H1 (cell line): ENCODE results near the gene MRPL43. TPM values are rescaled to one million over a fixed set of nuclear protein-coding genes. Genes with fewer than 3 reads are reported as not detected.

Source experiments
- CTCF ChIA-PET: fragments of 300-600 bp; sonication (Branson Sonifier 250); formaldehyde crosslinking; loops from one replicate; lab custom pipeline; 2021; ENCODE audit not compliant: partially characterized antibody; lab: Charles Lee
- POLR2A ChIA-PET: fragments of 300-600 bp; sonication (Branson Sonifier 250); formaldehyde crosslinking; loops from one replicate; lab custom pipeline; 2021; ENCODE audit warnings: inconsistent platforms; ENCODE audit not compliant: partially characterized antibody; lab: Charles Lee
- DNase-seq, 2 experiments: peaks; one replicate each; pipeline versions ENCODE4 v3.0.0 to v3.0.0-alpha.2; 2010 to 2022; ENCODE audit warnings: low spot score in 2 of 2, low read depth in 1 of 2, mixed read lengths in 1 of 2
- FAIRE-seq: peaks from 2 replicates; lab custom pipeline; 2011; peaks lifted over from hg19 to GRCh38; lab: Jason Lieb, UNC
- H2AFZ ChIP-seq: 2 replicates; pipeline ENCODE4 v1.8.1; 2012; ENCODE audit warnings: low read length, inconsistent platforms
- H2AK5ac ChIP-seq: 2 replicates; pipeline ENCODE4 v1.6.1; 2013; ENCODE audit warnings: low read depth, low read length
- H2BK120ac ChIP-seq: replicated peaks from 2 replicates; pipeline ENCODE3; 2013; ENCODE audit warnings: low read depth, low read length, inconsistent platforms
- H2BK12ac ChIP-seq: 2 replicates; pipeline ENCODE4 v1.6.1; 2013; ENCODE audit warnings: low read depth, low read length
- H2BK15ac ChIP-seq: 2 replicates; pipeline ENCODE4 v1.6.1; 2013; ENCODE audit warnings: low read length
- H2BK20ac ChIP-seq: 2 replicates; pipeline ENCODE4 v1.6.1; 2013; ENCODE audit warnings: low read length
- H2BK5ac ChIP-seq: 2 replicates; pipeline ENCODE4 v1.6.1; 2013; ENCODE audit warnings: low read depth, low read length
- H3K14ac ChIP-seq: 2 replicates; pipeline ENCODE4 v1.6.1; 2013; ENCODE audit warnings: inconsistent platforms; ENCODE audit not compliant: insufficient read length
- H3K18ac ChIP-seq: 2 replicates; pipeline ENCODE4 v1.6.1; 2013; ENCODE audit warnings: low read length; ENCODE audit errors: extremely low read depth
- H3K23ac ChIP-seq: 2 replicates; pipeline ENCODE4 v1.6.1; 2013; ENCODE audit warnings: inconsistent platforms; ENCODE audit not compliant: insufficient read length
- H3K23me2 ChIP-seq: 2 replicates; pipeline ENCODE4 v1.6.1; 2013; ENCODE audit warnings: low read depth, low read length
- H3K27ac ChIP-seq: 2 replicates; pipeline ENCODE4 v1.6.1; 2011; ENCODE audit warnings: low read depth, low read length, inconsistent platforms
- H3K27me3 ChIP-seq, 4 experiments: replicated peaks in 1 of 4; 1 replicate in 1 of 4; 2 replicates in 3 of 4; pipeline versions ENCODE4 v1.6.1 to v1.8.1; 2011 to 2013; ENCODE audit warnings: low read length in 3 of 4, mild to moderate bottlenecking in 3 of 4, inconsistent platforms in 2 of 4, mixed read lengths in 2 of 4, moderate library complexity in 1 of 4; ENCODE audit not compliant: control insufficient read depth in 3 of 4, insufficient read depth in 3 of 4; ENCODE audit errors: extremely low read depth in 1 of 4
- H3K36me3 ChIP-seq, 4 experiments: 2 replicates each; pipeline versions ENCODE4 v1.6.1 to v1.8.1; 2011 to 2013; ENCODE audit warnings: mild to moderate bottlenecking in 4 of 4, low read length in 3 of 4, moderate library complexity in 2 of 4, control low read depth in 1 of 4, inconsistent platforms in 1 of 4; ENCODE audit not compliant: insufficient read depth in 4 of 4, control insufficient read depth in 2 of 4
- H3K4ac ChIP-seq: replicated peaks from 2 replicates; pipeline ENCODE3; 2013; ENCODE audit warnings: low read length, low read depth, mixed read lengths, inconsistent platforms; ENCODE audit not compliant: insufficient read length
- H3K4me1 ChIP-seq, 4 experiments: replicated peaks in 1 of 4; 1 replicate in 1 of 4; 2 replicates in 3 of 4; pipeline versions ENCODE4 v1.6.1 to v1.8.1; 2011 to 2013; ENCODE audit warnings: low read length in 3 of 4, inconsistent platforms in 2 of 4, mixed read lengths in 1 of 4; ENCODE audit not compliant: insufficient read depth in 4 of 4, control insufficient read depth in 3 of 4
- H3K4me2 ChIP-seq, 2 experiments: 2 replicates each; pipeline versions ENCODE4 v1.6.1 to v1.8.1; 2011 to 2013; ENCODE audit warnings: low read depth in 2 of 2, low read length in 2 of 2, control low read depth in 1 of 2, inconsistent platforms in 1 of 2, mild to moderate bottlenecking in 1 of 2; ENCODE audit not compliant: insufficient read depth in 1 of 2
- H3K4me3 ChIP-seq, 4 experiments: fragments of 200-600, 300-600 bp in 1 of 4; sonication (generic), shearing (Covaris generic), sonication (Bioruptor Twin) in 1 of 4; 2 replicates each; pipeline versions ENCODE4 v1.5.1 to v1.8.1; 2011 to 2016; ENCODE audit warnings: low read length in 4 of 4, low read depth in 3 of 4, control low read depth in 2 of 4, inconsistent platforms in 2 of 4, mild to moderate bottlenecking in 2 of 4, mixed read lengths in 1 of 4, moderate library complexity in 1 of 4; ENCODE audit not compliant: insufficient read depth in 2 of 4; ENCODE audit errors: extremely low read depth in 1 of 4
- H3K56ac ChIP-seq: replicated peaks from 2 replicates; pipeline ENCODE3; 2013; ENCODE audit warnings: low read depth, mild to moderate bottlenecking, mixed read lengths, low read length, inconsistent platforms; ENCODE audit not compliant: insufficient read length
- H3K79me1 ChIP-seq: 2 replicates; pipeline ENCODE4 v1.6.1; 2013; ENCODE audit warnings: low read depth, low read length, control low read depth
- H3K79me2 ChIP-seq, 2 experiments: 2 replicates each; pipeline versions ENCODE4 v1.6.1 to v1.8.1; 2012 to 2013; ENCODE audit warnings: low read length in 2 of 2, mild to moderate bottlenecking in 2 of 2, inconsistent platforms in 1 of 2; ENCODE audit not compliant: insufficient read depth in 2 of 2, control insufficient read depth in 1 of 2
- H3K9ac ChIP-seq, 4 experiments: replicated peaks in 1 of 4; 1 replicate in 1 of 4; 2 replicates in 3 of 4; pipeline versions ENCODE4 v1.6.1 to v1.8.1; 2011 to 2013; ENCODE audit warnings: low read depth in 3 of 4, low read length in 3 of 4, control low read depth in 2 of 4, mild to moderate bottlenecking in 2 of 4, moderate library complexity in 2 of 4, inconsistent platforms in 1 of 4; ENCODE audit errors: extremely low read depth in 1 of 4
- H3K9me3 ChIP-seq, 2 experiments: 2 replicates each; pipeline versions ENCODE4 v1.6.1 to v1.8.1; 2012 to 2013; ENCODE audit warnings: mild to moderate bottlenecking in 2 of 2, moderate library complexity in 2 of 2, control low read depth in 1 of 2, inconsistent platforms in 1 of 2, low read depth in 1 of 2, low read length in 1 of 2, mixed read lengths in 1 of 2; ENCODE audit not compliant: insufficient read depth in 2 of 2
- H4K20me1 ChIP-seq, 2 experiments: replicated peaks in 1 of 2; 2 replicates each; pipeline versions ENCODE3 to v1.8.1; 2011 to 2013; ENCODE audit warnings: inconsistent platforms in 2 of 2, low read length in 2 of 2, mild to moderate bottlenecking in 1 of 2; ENCODE audit not compliant: insufficient read depth in 2 of 2, control insufficient read depth in 1 of 2
- H4K5ac ChIP-seq: 2 replicates; pipeline ENCODE4 v1.6.1; 2013; ENCODE audit warnings: low read length, low read depth, mixed read lengths, inconsistent platforms; ENCODE audit not compliant: insufficient read length
- H4K8ac ChIP-seq: 2 replicates; pipeline ENCODE4 v1.8.0; 2013; ENCODE audit warnings: mild to moderate bottlenecking, moderate library complexity, low read length, inconsistent platforms; ENCODE audit not compliant: insufficient read depth; ENCODE audit errors: extremely low read depth
- H4K91ac ChIP-seq: replicated peaks from 2 replicates; pipeline ENCODE3; 2013; ENCODE audit warnings: low read length, mixed read lengths, inconsistent platforms; ENCODE audit not compliant: insufficient read length
- FOSL1 ChIP-seq: IDR thresholded peaks from 2 replicates; pipeline ENCODE4 v1.6.1; 2011; ENCODE audit warnings: mild to moderate bottlenecking, low read depth, low read length, moderate library complexity; ENCODE audit not compliant: insufficient read depth
- ZNF274 ChIP-seq: IDR thresholded peaks from 2 replicates; pipeline ENCODE4 v1.7.0; 2012; ENCODE audit warnings: low read length, borderline replicate concordance; ENCODE audit errors: extremely low read depth
- microRNA counts: library from miRNA; unstranded; fragments of <30 nt; microRNA quantifications from one replicate; lab custom pipeline; 2015
- microRNA-seq, 2 experiments: library from miRNA; unstranded; fragments of <30 nt; microRNA quantifications; one replicate each; pipeline versions ENCODE4 to v1.2.0, GENCODE V29; 2016 to 2020; ENCODE audit warnings: borderline microRNAs expressed in 2 of 2, borderline number of aligned reads in 2 of 2, borderline replicate concordance in 1 of 2
- polyA plus RNA-seq, 7 experiments: library from polyadenylated mRNA; depleted of rRNA in 3 of 7; stranded (reverse) in 5 of 7; unstranded in 2 of 7; fragments of >200 nt in 5 of 7; fragments of 200-250 nt in 2 of 7; gene quantifications; 1 replicate in 5 of 7; 2 replicates in 1 of 7; 4 replicates in 1 of 7; pipeline versions ENCODE4 v1.2.1 to v1.2.3, GENCODE V29; 2011 to 2013; ENCODE audit warnings: missing spikeins in 2 of 7, mixed read lengths in 2 of 7
- small RNA-seq: library from polyadenylated mRNA; stranded (forward); fragments of <200 nt; extraction: miRNeasy Mini kit (QIAGEN cat#:217004); gene quantifications from one replicate; pipeline ENCODE3, GENCODE V24; 2013; ENCODE audit not compliant: insufficient read depth
- total RNA-seq: library from RNA; stranded (reverse); fragmentation: NEBNext Ultra II Directional; extraction: Animal tissue kit (Norgen Biotek cat#: 25700); gene quantifications from 2 replicates; pipeline ENCODE4 v1.2.1, GENCODE V29; 2021

The MRPL43 gene
- total and polyA plus RNA-seq, 2 of the 8 experiments (the other 6 are each of a cell fraction or from before 2014, with no cell fraction given): 74.1 to 149 TPM

GRCh38 chr10:100939763-100940344 is 47.4 kb downstream of the MRPL43 start:
- Histone ChIP-seq H2BK120ac (no peak overlapping the region), H3K18ac (no peak overlapping the region), H3K56ac (no peak overlapping the region), H4K91ac (no peak overlapping the region)
- POLR2A ChIA-PET: interaction anchor here (1.0 kb wide), 1 partner anchor 13 kb away, joined by 5 read pairs; no protein-coding TSS in a partner anchor
- TF ChIP-seq FOSL1 (no peak), ZNF274 (no peak)
- TF ChIP-seq, all 59 proteins: peak for 0
- Histone ChIP-seq H3K4ac (no peak overlapping the region), H3K23me2 (peaks cover 2% of the 10 kb centered on the region; the same call in 1 of the 2 replicates), H2AFZ (no peak overlapping the region), H2BK12ac (no peak overlapping the region), H3K79me2 (no peaks in the 10 kb centered on the region), H3K4me3 (no peak overlapping the region), H3K27ac (no peak overlapping the region), H2BK15ac (no peak overlapping the region), H2AK5ac (no peak overlapping the region), H3K27me3 (no peaks in the 10 kb centered on the region), H3K9ac (no peak overlapping the region), H3K36me3 (peaks cover 5 to 54% (median 19%) of the 10 kb centered on the region in 4 experiments; a peak in 7 of 8 replicates), H3K79me1 (no peaks in the 10 kb centered on the region), H4K8ac (no peak overlapping the region), H3K4me1 (no peaks in the 10 kb centered on the region), H3K14ac (no peak overlapping the region), H2BK5ac (no peak overlapping the region), H3K9me3 (no peaks in the 10 kb centered on the region), H3K4me2 (no peak overlapping the region), H3K23ac (no peak overlapping the region), H2BK20ac (no peak overlapping the region), H4K20me1 (no peaks in the 10 kb centered on the region), H4K5ac (no peak overlapping the region)
- DNase-seq (no peak), FAIRE-seq (no peak)
- CTCF ChIA-PET: interaction anchor here (0.9 to 1.3 kb wide), 2 partner anchors 10 to 11 kb away, joined by 5 read pairs; no protein-coding TSS in a partner anchor

MicroRNAs encoded within 50 kb of the gene (microRNA counts, 767-probe panel; counts per million panel counts)
- microRNA hsa-miR-608 (lab: Ali Mortazavi, UCI): 879 counts per million, percentile 95 among the panel's probes with 10 or more counts

Small RNA genes lying within 50 kb of the gene (microRNA-seq; reads per million reads assigned to microRNA genes)
- gene MIR608: 0 reads per million in 2 experiments

Small RNA genes lying within 50 kb of the gene (small RNA-seq; reads per million reads assigned to genes)
- gene MIR608: not detected

Other genes starting within 250 kb of the MRPL43 start
- not detected in 2 replicates for gene PAX2, start 241.9 kb downstream of the MRPL43 start, total RNA-seq
- gene PAX2, start 241.9 kb downstream of the MRPL43 start, polyA plus RNA-seq (2011; rRNA removed): 0.02 TPM in 1 of 2 replicates, not detected in the other
- gene SLF2, start 74.5 kb downstream of the MRPL43 start, total RNA-seq: 20.1 and 20.9 TPM in 2 replicates
- 4.0 and 5.5 TPM in 2 replicates for gene SLF2, start 74.5 kb downstream of the MRPL43 start, polyA plus RNA-seq (2011; rRNA removed)
- gene SEMA4G, start 18.0 kb downstream of the MRPL43 start, total RNA-seq: 7.1 and 7.6 TPM in 2 replicates
- 18.2 and 20.3 TPM in 2 replicates for gene SEMA4G, start 18.0 kb downstream of the MRPL43 start, polyA plus RNA-seq (2011; rRNA removed)
- gene TWNK, start within 50 bp of the MRPL43 start, total RNA-seq: 32.5 and 34.9 TPM in 2 replicates
- 15.4 TPM in 2 replicates for gene TWNK, start within 50 bp of the MRPL43 start, polyA plus RNA-seq (2011; rRNA removed)
- gene LZTS2, start 12.3 kb upstream of the MRPL43 start, total RNA-seq: 75.7 and 79.3 TPM in 2 replicates
- gene LZTS2, start 12.3 kb upstream of the MRPL43 start, polyA plus RNA-seq (2011; rRNA removed): 99.5 and 161 TPM in 2 replicates
- 0.88 and 1.1 TPM in 2 replicates for gene PDZD7, start 43.6 kb upstream of the MRPL43 start, total RNA-seq
- gene PDZD7, start 43.6 kb upstream of the MRPL43 start, polyA plus RNA-seq (2011; rRNA removed): 1.6 and 1.7 TPM in 2 replicates
- 2.8 and 3.1 TPM in 2 replicates for gene SFXN3, start 43.7 kb upstream of the MRPL43 start, total RNA-seq
- 2.6 and 3.0 TPM in 2 replicates for gene SFXN3, start 43.7 kb upstream of the MRPL43 start, polyA plus RNA-seq (2011; rRNA removed)
- 0.84 and 1.9 TPM in 2 replicates for gene KAZALD1, start 74.5 kb upstream of the MRPL43 start, total RNA-seq
- 0.65 and 1.1 TPM in 2 replicates for gene KAZALD1, start 74.5 kb upstream of the MRPL43 start, polyA plus RNA-seq (2011; rRNA removed)
- gene TLX1, start 143.8 kb upstream of the MRPL43 start, total RNA-seq: not detected in 2 replicates
- gene TLX1, start 143.8 kb upstream of the MRPL43 start, polyA plus RNA-seq (2011; rRNA removed): not detected in 2 replicates
- gene LBX1, start 242.0 kb upstream of the MRPL43 start, total RNA-seq: not detected in 2 replicates
- gene LBX1, start 242.0 kb upstream of the MRPL43 start, polyA plus RNA-seq (2011; rRNA removed): not detected in 2 replicates